Medulla oblongata (tissue), 1 donor: ENCODE results near the gene IRF7.
A peak's percentile ranks its signal among the peaks of the same experiment; 100 is the strongest.
"Not testable (repeated sequence)": the region's sequence is repeated elsewhere in the genome, so short reads cannot be mapped to it uniquely, and the experiment has no call there.

Source experiments
- DNase-seq: peaks from one replicate; pipeline ENCODE4 v3.0.0-alpha.2; 2015; ENCODE audit errors: extremely low spot score

The IRF7 gene

DNA sequence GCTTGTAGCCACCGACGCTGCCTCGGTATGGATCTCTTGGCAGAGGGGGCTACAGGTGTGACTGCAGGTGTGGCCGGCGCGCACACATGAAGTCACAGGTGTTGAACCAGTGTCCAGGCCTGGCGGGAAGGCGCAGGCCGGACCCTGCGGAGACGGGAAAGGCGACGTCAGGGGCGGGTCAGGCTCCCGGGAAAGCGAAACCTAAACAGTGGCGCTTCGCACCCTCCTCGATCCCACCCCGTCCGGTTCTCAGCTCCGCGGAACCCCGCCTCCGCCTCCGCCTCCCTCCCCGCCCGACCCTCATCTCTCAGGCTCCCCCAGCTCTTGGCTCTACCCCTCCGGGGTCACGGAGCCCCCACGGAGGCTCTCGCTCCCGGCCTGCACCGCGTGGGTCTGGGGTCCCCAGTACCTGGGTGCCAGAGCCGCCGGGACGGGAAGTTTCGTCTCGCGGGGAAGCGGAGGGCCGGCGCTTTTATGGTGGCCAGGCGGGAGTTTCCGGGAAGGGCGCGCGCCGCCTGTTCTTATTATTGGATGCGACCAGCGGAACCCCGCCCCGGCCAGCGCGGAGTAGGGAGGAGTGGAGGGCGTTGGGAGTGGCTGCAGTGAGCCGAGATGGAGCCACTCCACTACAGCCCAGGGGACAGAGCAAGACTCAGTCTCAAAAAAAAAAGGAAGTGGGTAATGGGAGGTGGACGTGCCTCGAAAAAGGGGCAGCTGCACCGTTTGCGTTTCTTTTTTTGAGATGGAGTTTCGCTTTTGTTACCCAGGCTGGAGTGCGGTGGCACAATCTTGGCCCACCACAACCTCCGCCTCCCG, at the start of gene IRF7:
Gene IRF7 (minus strand): TSS at position 447 of the 816 bp plus-strand sequence. CDS start 586 bp downstream, outside the sequence.
- DNase-seq = peak; percentile 93

GRCh38 chr11:665062-665703, 49.4 kb upstream of the IRF7 start:
- no peak for DNase-seq

- DNase-seq = peak; percentile 66
Measured at GRCh38 chr11:662689-663274, 47.0 kb upstream of the IRF7 start.

GRCh38 chr11:660681-661444, 45.1 kb upstream of the IRF7 start:
- no peak for DNase-seq

DNA sequence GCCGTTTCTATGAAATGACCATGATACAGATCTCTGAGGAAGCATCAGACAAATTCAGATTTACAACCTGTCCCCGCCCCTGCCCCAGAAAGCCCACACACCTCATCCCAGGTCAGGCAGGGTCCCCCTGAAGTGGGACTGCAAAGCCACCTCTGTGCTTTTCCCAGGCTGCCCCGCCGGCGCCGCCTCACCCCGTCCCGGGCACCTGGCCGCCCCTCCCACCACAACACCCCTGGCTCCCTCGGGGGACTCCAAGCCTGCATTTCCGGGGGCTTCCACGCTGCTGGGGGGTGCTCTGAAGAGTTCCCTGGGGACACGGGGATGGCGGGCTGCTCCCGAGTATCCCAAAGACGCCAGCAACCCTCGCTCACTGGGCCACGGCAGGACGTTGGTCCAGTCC, 44.5 kb upstream of the IRF7 start:
- DNase-seq = no peak

- DNase-seq = no peak
Measured at GRCh38 chr11:659532-660085, 43.9 kb upstream of the IRF7 start.

- DNase-seq = no peak
Measured at GRCh38 chr11:657691-658126, 42.0 kb upstream of the IRF7 start.

DNA sequence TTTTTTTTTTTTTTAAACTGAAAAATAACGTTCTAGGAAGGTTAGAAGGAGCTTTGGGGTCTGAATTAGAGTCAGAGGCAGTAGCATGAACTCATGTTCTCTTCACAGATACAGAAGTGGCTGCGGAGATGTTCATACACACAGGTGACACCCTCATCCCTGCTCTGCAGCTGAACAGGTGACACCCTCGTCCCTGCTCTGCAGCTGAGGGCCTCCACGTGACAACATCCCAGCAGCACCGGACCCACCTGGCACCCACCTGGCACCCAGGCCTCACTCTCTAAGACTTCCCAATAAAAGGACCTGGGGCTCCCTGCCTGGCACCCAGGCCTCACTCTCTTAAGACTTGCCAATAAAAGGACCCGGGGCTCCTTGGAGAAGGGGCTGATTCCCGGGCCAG, 41.1 kb upstream of the IRF7 start:
- DNase-seq = no peak

GRCh38 chr11:656426-656825, 40.7 kb upstream of the IRF7 start:
- no peak for DNase-seq

GRCh38 chr11:655036-655726, 39.4 kb upstream of the IRF7 start:
- no peak for DNase-seq

- not testable (repeated sequence) for DNase-seq
Measured at GRCh38 chr11:654444-654843, 38.7 kb upstream of the IRF7 start.

DNA sequence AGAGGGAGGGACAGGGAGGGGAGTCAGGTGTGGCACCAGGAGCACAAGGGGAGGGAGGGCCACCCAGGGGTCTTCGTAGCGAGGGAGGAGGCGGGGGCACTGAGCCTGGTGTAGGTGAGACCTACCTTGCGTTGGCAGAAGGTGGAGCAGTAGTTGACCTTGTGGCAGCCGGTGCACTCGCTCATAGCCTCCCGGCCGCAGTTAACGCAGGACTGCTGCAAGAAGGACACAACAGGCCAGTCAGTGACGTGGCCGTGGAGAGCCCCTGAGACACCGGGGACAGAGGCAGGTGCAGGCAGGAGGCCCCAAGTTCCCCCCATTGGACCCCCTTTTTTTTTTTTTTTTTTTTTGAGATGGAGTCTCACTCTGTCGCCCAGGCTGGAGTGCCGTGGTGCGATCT, 38.1 kb upstream of the IRF7 start:
- DNase-seq = no peak

- DNase-seq = not testable (repeated sequence)
Measured at GRCh38 chr11:653136-653535, 37.4 kb upstream of the IRF7 start.

DNA sequence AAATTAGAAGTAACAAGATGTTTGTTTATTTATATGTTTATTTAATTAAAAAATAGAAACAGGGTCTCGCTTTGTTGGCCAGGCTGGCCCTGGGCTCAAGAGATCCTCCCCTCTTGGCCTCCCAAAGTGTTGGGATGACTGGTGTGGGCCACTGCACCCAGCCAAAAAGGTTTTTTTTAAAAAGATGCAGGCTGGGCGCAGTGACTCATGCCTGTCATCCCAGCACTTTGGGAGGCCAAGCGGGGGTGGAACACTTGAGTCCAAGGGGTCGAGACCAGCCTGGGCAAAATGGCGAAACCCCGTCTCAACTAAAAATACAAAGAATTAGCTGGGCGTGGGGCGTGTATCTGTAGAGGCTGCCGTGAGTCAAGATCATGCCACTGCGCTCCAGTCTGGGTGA, 34.7 kb upstream of the IRF7 start:
- no peak for DNase-seq

GRCh38 chr11:647672-648158, 32.0 kb upstream of the IRF7 start:
- DNase-seq = not testable (repeated sequence)

- DNase-seq = no peak
Measured at GRCh38 chr11:646214-646613, 30.5 kb upstream of the IRF7 start.

DNA sequence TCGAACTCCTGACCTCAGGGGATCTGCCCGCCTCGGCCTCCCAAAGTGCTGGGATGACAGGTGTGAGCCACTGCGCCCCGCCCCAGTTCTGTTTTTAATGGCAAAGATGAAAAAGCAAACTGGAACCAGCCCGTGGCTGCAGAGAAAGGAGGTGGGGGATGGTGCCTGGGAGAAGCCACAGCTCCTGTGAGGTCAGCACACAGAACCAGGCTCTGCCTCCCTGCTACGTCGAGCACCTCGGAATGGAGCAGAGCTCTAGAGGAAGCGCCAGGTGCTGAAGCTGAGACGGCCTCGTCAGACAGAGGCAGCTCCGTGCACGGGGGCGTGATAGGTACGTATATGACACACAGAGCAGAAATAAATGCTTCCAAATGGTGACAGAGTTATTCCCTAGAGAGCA, 29.8 kb upstream of the IRF7 start:
- no peak for DNase-seq

- no peak for DNase-seq
Measured at GRCh38 chr11:643849-644738, 28.3 kb upstream of the IRF7 start.

DNA sequence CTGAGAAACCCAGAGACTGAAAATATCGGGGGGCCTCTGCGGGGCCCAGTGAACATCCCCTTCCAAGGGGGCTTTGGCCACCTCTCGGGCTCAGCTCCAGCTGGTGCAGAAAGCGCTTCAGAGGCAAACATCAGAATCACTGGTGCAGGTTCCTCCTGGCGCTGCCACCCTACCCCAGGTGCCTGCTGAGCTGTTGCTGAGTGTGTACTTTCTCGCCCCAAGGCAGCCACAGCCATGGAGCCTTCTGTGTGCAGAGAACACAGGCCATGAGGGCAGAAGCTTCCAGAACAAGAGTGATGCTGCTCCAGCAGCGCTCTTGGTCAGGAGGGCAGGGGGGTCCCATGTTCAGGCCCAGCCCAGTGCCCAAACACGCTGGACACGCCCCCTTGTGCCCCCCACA, 27.6 kb upstream of the IRF7 start:
- DNase-seq = no peak

- DNase-seq = no peak
Measured at GRCh38 chr11:641806-642370, 26.1 kb upstream of the IRF7 start.
